Measurements from ENCODE around the gene TMEM125.

TMEM125 gene

DNA sequence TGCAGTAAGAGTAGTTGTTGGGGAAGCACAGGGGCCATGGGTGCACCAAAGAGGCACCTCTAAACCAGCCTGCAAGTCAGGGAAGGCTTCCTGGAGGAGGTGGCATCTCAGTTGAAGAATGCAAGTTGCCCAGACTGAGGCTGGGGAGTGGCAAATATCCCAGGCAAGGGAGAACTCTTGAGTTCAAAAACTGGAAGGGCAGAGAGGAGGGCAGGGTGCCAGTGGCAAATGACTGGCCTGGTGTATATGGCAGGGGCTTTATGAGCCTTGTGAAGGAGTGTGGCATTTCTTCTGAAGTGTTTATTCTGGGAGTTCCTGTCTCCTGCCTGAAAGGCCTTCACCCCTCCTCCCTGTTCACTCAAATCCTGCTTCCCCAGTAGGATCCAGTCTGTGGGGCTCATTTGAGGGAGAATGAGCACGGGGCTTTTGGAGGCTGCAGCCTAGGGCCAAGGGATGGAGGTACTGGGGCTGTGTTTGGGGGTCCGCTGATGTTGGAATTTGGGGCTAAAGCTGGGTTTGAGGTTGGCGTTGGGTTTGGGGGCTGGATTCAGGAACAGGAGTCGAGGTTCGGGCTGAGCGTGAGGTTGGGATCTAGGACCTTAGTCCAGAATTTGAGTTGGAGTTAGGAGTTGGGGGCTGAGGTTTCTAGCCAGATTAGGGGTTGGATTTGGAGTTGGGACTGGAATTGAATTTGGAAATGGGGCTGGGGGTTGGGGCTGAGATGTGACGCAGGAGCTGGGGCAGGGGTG is at the start of gene TMEM125:
Gene TMEM125 (plus strand): TSS at position 357 of the 749 bp plus-strand sequence. CDS start 2,740 bp downstream, outside the sequence.
- no peak for DNase-seq

DNA sequence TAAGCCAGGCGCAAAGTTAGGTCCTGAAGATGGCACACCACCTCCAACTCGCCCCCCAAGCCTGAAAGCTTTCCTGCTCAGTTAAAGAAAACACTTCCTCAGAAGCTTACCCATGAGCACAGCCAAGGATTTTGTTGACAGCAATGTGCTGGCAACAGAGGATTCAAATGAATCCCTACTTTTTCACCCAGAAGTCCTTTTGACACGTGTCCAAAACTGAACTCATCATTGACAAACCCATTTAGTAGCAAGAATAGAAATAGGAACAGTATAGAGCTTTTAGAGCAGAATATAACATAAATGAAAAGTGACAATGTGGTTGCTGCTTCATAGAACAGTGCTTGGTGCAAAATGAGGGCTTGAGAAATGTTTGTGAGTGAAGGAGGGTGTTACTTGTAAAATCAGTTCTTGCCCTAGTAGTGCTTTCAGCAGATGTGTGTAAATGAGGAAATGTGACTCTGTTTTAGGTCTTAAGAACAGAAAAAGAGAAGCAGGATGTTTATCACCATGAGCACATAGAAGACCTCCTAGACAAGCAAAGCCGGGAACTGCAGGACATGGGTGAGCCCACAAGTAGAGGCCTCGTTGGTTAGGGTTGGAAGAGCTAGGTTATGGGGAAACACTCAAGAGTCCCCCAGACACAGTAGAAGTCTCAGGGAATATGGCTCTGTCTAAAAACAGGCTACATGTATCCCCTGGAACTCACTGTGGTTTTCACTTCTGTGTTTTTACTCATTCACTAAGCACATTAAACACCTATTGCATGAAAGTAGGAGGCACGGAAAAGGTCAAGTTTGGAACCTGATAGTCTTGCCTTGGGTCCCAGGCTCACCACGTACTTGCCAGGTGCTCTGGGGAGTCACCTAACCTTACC is 48.6 kb upstream of the TMEM125 start:
- no peak for DNase-seq

DNA sequence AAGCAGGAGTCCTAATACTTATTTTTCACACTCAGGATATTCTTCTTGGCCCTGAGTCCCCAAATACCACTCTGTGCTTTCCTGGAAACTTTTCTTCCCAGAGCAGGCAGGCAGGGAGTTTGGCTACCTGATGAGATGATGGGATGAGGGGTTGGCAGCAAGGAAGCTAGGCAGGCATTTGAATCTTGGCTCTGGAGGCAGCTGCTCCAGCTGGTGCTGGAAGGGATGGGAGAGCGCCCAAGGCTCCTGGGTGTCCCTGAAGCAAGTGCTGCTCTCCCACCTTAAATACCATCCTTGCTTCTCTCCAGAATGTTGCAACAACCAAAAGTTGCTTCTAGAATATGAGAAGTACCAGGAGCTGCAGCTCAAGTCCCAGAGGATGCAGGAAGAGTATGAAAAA is 48.0 kb upstream of the TMEM125 start:
- no peak for DNase-seq

DNA sequence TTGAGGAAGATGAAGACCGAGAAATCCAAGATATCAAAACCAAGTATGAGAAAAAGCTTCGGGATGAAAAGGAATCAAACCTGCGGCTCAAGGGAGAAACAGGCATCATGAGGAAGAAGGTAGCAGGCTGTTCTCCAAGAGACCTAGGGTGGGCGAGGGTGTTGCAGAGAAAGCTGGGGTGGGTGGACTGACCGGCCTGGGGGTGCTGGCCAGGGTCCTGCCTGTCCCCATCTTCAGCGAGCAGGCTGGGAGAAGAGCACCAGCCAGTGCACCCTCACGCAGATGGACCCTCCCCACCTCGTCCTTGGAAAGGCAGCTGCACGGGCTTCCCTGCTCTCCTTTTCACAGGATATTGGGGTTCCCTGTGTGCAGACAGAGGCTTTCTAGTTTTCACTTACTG is 46.9 kb upstream of the TMEM125 start:
- DNase-seq: no peak

DNA sequence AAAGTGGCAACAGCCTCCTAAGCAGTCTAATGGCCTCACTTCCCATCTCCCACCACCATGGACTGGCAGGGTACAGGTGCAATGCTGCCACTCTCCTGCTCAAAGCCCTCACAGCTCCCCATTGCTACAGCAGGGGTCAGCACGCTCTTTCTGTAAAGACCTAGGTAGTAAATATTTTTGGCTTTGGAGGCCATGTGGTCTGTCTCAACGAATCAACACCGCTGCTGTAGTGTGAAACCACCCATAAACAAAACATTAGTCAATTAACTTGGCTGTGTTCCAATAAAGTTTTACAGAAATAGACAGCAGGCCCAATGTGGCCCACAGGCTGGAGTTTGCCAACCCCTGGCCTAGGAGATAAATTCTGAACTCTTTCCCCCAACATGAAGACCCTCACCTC is 44.6 kb upstream of the TMEM125 start:
- DNase-seq: no peak

DNA sequence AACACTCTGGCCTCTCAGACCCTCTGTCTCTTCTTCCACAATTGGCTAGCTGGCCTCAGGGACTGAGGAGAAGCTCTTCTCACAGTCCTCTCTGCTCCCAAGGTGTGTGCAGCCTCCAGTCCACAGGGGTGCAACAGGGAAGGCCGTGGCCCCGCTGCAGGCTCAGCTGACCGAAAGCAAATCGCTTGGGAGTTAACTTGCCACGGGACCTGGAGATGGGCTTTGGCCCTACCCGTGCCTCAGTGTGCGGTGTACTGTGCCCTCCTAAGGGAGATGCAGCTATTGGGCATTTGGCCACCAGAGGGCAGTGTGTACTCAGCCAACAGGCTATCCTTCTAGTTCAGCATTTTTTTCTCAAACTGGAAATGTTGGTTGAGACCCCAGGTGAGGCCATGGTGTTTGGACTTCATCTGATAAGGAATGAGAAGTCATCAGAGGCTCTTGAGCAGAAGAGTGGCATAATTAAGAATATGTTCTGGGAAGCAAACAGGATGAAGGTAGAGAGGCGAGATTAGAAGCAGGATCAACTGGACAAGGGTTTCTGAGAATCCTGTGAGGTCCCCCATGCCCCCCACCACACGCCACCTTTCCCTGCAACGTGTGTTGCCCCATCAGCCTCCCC is 42.5 kb upstream of the TMEM125 start:
- DNase-seq: no peak

DNA sequence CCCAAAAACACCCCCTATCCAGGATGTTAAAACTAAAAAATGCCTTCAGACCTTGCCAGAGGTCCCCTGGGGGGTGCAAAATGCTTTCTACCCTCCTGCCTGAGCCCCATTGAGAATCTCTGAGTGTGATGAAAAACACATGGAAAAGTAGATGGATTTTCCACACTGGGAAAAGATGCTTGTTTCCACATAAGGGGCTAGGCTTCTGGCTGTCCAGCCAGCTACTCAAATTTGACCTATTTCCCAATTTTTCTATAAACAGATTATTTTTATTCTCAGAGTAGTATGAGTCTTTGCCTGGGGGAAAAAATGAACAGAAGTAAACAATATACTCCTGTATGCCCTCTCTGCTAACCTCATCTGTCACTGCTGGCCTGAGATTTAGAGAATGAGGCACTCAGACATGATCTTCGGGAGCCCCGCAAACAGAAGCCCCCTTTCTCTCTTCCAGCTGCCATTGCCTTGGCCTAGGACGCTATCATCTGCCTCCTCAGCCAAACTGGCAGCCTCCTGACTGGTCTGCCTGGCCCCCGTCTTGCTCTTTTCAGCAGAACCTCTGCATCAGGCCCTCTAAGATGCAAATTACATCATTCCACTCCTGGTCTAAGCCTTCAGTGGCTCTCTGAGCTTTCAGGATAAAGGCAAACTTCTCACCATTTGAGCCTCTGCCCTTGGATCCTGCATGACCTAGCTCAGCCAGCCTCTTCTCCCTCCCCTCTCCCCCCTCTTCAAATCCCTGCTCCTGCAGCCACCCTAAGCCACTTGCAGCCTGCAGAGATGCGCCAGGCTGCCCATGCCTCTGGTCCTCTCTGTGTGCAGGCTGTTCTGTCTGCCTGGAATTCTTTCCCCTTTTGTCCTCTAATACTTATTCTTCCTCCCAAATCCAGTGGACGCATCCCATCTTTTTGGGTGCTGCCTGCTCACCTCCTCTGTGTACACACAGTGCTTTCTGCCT is 39.7 kb upstream of the TMEM125 start:
- DNase-seq: no peak

DNA sequence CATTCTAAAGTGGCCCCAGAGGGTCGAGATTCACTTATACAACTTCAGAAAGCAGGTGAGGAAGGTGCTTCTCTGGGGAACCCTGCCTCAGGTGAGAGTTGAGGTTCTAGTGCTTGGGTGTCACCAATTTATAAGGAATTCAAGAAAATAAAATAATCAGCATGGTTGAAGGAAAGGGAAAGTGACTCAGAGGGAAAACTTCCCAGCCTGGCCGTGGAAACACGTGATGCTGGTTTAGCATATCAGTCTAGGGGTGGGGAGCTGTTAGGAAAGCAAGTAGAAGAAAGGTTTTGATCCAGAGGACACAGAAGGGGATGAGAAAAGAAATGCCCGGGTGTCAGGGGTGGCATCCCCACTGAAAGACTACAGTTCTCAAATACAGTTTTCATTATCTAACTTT is 37.7 kb upstream of the TMEM125 start:
- no peak for DNase-seq

DNA sequence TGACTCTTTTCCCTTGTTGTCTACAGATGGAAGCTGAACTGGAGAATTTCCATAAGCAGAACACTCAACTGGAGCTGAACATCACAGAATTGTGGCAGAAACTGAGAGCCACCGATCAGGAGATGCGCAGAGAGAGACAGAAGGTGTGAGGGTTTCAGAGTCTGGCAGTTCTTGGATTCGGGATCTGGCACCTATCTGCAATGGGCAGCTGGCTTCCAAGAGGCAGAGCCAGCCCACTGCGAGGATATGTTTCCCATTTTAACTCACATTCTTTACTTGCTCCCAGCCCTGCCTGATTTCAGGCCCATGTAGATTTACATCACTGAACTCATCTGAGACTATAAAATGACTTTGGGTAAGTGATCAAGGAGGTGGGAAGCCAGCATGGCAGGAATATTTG is 37.3 kb upstream of the TMEM125 start:
- DNase-seq: no peak

DNA sequence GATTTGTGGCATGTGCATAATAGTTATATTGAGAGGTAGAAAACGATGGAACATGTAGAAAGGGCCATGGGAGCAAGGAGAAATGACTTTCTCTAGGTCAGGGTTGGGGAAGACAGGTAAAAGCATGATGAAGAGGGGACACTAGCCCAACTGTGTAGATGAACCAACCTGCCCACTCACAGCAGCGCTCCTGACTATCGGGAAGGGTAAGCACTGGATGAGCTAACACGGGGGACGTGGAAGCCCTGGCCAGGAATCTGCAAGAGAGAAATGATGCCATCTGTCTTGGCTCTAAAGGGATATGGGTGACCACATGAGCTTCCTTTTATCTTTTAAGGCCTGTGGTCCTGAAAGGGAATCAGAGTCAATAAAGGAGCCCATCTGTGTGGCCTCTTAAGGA is 36.2 kb upstream of the TMEM125 start:
- no peak for DNase-seq

DNA sequence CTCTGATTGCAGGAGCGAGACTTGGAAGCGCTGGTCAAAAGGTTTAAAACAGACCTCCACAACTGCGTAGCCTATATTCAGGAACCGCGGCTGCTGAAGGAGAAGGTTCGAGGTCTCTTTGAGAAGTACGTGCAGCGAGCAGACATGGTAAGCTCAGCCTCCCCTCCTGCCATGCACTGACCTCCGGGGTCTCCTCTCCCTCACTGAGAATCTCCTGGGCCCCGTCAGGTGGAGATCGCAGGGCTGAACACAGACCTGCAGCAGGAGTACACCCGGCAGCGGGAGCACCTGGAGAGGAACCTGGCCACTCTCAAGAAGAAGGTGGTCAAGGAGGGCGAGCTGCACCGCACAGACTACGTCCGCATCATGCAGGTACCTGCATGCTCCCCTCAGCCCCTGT is 35.5 kb upstream of the TMEM125 start:
- no peak for DNase-seq

DNA sequence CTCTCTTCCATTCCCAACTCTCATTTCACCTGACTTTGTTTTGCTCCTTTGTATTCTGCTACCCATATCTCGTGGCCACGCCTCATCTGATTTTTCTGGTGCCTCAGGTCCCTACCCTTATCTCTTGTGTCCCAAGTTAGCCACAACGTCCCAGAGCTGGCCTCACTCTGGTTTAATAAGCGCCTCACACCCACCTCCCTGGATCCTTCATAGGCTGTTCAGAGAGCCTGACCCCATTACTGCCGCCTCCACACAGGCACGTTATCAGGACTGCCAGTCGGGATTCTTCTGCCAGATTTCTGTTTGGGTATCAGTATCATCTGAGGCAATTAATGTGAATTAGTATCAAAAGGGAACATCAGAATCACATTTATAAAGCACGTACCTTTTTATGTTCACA is 34.7 kb upstream of the TMEM125 start:
- no peak for DNase-seq

DNA sequence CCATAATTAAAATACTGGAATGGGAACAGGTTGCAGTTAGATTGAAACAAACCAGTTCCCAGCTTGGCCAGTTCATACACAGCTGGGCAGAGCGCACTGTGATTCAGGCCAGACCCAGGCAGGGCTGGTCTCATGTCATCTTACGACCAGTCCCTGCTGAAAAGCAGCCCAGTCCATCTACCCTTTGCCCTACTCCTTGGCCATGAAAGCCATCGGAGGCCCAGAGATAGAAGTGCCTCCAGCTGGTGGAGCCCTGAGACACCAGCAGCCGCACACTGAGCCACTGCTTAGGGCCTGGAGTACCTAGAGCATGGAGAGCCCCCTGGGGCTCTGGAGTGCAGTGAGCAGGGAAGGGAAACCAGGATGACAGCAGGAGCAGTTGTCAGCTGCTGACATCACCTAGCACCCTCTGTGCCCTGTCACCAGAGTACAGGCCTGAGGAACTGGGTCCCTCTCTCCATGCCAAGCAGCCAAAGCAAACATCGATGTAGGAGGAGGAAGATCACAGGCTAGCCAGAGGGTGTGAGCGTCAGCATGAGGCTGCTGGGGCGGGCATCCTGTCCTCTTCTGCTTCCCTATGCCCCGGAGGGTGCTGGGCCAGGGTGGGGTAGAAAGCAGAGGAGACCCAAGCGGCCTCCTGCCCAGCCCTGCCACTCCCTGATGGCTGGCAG is 34.2 kb upstream of the TMEM125 start:
- no peak for DNase-seq

DNA sequence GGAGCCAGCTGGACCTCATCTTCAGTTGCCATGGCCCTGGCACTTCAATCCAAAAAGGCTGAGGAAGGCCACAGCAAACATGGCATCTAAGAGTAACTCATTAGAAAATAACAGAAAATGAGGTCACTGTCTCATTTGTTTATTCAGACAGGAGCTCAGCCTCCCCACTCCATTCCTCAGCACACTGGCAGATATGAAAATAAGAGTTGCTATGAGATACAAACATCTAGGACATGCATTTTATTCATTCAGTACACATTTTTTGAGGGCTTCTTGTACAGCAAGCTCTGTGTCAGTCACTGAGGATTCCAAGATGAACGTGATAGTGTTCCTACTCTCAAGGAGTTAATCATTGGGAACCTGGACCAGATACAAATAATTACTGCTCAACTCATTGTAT is 32.7 kb upstream of the TMEM125 start:
- no peak for DNase-seq

DNA sequence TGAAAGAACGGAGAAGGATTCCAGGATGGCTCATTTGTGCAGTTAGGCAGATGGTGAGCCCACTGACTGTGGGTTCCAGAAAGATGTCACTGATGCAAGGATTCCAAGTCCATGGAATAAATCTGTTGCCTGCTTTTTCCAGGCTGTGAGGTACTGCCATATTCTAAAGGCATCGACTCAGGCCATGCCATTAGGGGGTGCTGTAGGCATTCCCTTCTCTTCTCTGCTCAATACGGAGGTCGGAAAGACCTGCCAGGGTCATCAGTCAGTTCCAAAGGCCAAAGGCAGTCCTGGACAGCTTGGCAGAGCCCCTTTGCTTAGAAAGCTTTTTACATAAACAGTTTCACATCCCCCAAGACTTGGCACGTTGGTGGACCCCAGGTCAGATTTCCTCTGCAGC is 31.7 kb upstream of the TMEM125 start:
- no peak for DNase-seq

DNA sequence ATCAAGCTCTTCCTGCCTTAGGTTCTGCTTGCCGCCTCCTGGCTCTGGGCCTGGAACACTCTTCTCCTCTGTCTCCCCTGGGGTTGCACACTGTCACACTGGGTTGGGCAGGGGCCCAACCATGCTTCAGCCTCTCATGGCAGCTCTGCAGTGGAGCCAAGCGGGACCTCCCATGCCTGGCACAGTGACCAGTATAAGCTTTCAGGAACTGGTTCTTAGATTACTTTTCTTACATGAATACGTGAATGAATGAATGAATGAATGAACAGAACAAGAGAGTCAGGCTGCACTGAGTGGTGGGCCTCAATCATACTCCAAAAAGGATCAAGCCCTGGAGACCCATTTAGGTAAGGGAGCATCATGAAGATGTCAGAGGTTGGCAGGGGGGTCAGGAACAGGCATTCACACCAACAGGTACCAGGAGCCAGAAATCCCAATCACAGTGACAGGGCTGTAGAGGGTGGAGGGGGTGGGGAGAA is 30.8 kb upstream of the TMEM125 start:
- DNase-seq: no peak

DNA sequence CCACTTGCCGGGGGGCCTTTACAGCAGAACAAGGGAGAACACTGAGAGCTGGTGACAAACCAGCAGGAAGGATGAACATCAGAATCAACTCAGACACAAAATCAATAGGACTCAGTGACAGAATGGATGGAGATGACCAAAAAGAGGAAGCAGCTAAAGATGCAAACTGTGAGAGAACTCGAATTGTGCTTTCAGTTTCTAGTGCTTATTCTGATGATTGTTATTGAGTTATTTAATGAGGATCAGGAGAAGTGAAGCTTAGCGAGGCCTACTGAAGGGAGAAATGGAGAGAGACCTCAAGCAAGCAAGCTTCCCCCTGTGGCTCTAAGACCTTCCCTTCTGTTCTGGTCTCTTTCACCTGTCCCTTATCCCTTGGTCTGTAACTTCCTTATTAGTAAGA is 30.3 kb upstream of the TMEM125 start:
- no peak for DNase-seq

DNA sequence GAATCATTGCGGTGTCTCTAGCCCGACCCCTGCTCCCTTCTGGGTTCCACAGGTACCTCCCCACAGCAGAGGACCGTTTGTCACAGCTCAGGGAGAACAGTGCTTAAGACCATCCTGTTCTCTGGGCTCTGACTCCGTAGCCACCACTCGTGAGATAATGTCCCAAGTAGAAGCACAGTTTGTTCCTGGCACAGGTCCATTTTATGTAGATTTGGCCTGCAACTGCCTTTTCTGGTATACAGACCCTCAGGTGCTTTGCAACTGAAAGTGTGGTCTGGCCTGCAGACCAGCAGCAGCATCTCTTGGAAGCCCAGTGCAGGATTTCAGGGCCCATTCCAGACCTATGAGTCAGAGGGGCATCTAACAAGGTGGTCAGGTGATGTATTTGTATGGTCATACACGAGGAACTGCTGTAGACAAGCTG is 28.4 kb upstream of the TMEM125 start:
- DNase-seq: no peak

DNA sequence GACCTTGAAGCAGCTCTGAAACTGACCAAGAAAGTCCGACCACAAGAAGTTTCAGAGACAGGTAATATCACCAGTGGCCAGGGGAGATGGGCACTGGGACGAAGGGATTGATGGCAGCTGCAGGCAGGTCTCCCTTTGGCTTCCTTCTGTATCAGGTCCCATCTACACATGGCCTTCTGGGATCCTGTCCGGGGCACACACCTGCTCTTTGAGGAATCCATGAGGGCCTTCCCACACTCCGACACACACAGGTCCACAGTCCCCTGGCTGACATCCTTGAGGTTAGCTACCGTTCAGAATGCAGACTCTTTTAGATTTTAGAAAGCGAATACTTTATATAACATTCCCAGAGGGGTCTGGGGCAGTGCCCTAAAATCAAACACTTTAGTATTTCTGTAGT is 26.5 kb upstream of the TMEM125 start:
- DNase-seq: no peak

DNA sequence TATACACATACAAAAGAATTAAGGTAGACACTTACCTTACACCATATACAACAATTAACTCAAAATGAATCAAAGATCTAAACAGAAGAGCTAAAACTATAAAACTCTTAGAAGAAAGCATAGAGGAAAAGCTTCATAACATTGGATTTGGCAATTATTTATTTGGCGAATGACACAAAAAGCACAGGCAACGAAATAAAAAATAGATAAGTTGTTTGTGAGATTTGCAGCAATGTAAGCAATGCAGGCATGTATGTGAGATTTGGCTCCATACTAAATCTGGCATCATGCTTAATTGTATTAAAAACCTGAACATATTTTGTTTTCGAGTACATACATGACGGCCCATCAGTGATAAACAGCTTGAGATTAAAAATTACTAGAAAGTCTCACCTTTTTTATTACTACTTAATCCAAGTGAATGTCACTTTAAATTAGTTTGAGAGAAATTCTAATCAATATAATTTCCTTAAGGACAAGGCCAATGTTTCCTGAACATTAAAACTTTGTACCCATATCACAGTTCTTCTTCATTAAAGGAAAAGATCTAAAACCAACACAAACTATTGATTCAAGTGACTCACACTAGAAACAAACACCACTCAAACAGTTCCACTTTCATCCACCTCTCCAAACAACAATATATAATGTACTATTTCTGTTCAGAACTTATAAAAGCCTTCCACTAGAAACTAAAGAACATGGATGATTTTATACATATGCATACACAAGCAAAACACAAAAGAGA is 23.1 kb upstream of the TMEM125 start:
- no peak for DNase-seq

DNA sequence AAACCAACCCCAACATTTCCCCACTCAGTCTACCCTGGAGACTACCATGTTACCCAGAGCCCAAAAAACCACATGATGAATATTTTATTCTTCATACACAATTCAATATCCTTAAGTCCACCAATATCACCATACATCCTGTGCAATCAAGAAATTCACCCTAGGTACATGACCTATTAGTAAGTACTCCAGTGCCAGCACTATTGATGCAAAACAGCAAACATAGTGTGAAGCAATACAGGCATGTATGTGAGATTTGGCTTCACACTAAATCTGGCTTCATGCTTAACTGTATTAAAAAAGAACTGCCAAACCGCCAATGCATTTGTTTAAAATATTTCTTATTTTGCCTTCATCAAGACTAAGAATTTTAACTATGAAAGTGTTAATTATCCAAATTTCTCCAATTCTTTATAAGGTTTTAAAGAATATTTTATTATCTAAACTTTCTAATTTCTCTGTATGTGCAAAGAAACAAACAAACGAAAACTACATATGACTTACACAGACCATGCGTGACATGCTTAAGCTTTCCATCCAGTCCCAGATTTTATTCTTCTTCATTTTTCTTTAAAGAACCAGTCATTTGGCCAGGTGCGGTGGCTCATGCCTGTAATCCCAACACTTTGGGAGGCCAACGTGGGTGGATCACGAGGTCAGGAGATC is 22.4 kb upstream of the TMEM125 start:
- no peak for DNase-seq

All from NCI-H524 treated with DMSO at 0.1 percent for 48 hours (cell line).